SK-N-SH treated with all-trans-retinoic acid at 6 μM for 48 hours (cell line): Measurements from ENCODE around the gene DHX38.

Source experiments
- ATAC-seq: fragments of 200-7000 bp; cut with Tn5 transposase; 3 replicates; pipeline ENCODE4 v1.9.1; 2020; ENCODE audit warnings: mild to moderate bottlenecking, moderate library complexity
- ARNTL ChIP-seq: fragments of 450-650 bp; formaldehyde crosslinking; IDR thresholded peaks from 2 replicates; pipeline ENCODE4 v1.5.0; 2020; ENCODE audit warnings: low read depth, mild to moderate bottlenecking, moderate library complexity, borderline replicate concordance
- BACH2 ChIP-seq: fragments of 250-450 bp; sonication (Bioruptor Pico); IDR thresholded peaks from 2 replicates; pipeline ENCODE4 v1.9.0; 2021; ENCODE audit warnings: mild to moderate bottlenecking, borderline replicate concordance
- CREB5 ChIP-seq: fragments of 250-450 bp; sonication (Bioruptor Pico); IDR thresholded peaks from 2 replicates; pipeline ENCODE4 v1.5.1; 2020; ENCODE audit warnings: low read depth, mild to moderate bottlenecking, moderate library complexity
- ESRRG ChIP-seq: fragments of 250-450 bp; sonication (Bioruptor Pico); IDR thresholded peaks from 2 replicates; pipeline ENCODE4 v1.6.1; 2021; ENCODE audit warnings: mild to moderate bottlenecking
- ISL1 ChIP-seq: fragments of 250-450 bp; sonication (Bioruptor Pico); IDR thresholded peaks from 2 replicates; pipeline ENCODE4 v2.1.2; 2022; ENCODE audit warnings: mild to moderate bottlenecking, moderate library complexity
- OSR1 ChIP-seq: fragments of 250-450 bp; sonication (Bioruptor Pico); IDR thresholded peaks from 2 replicates; pipeline ENCODE4 v1.8.0; 2022; ENCODE audit warnings: moderate library complexity, mild to moderate bottlenecking, inconsistent platforms
- PATZ1 ChIP-seq: fragments of 250-450 bp; sonication (Bioruptor Pico); IDR thresholded peaks from 2 replicates; pipeline ENCODE4 v1.8.0; 2020; ENCODE audit warnings: mild to moderate bottlenecking, moderate library complexity, borderline replicate concordance
- PPARA ChIP-seq: fragments of 250-450 bp; sonication (Bioruptor Pico); IDR thresholded peaks from 2 replicates; pipeline ENCODE4 v1.5.0; 2020; ENCODE audit warnings: mild to moderate bottlenecking, borderline replicate concordance
- RARB ChIP-seq: fragments of 250-450 bp; sonication (Bioruptor Pico); IDR thresholded peaks from 2 replicates; pipeline ENCODE4 v1.8.0; 2021; ENCODE audit warnings: mild to moderate bottlenecking, moderate library complexity
- SNAI2 ChIP-seq: fragments of 250-450 bp; sonication (Bioruptor Pico); IDR thresholded peaks from 2 replicates; pipeline ENCODE4 v1.5.0; 2020; ENCODE audit warnings: mild to moderate bottlenecking, moderate library complexity
- TCF4 ChIP-seq: fragments of 250-450 bp; sonication (Bioruptor Pico); IDR thresholded peaks from 2 replicates; pipeline ENCODE4 v1.8.0; 2021; ENCODE audit warnings: mild to moderate bottlenecking, moderate library complexity, borderline replicate concordance
- TOX ChIP-seq: fragments of 250-450 bp; sonication (Bioruptor Pico); IDR thresholded peaks from 2 replicates; pipeline ENCODE4 v1.8.0; 2021; ENCODE audit warnings: mild to moderate bottlenecking, moderate library complexity, borderline replicate concordance
- TSHZ2 ChIP-seq: fragments of 250-450 bp; sonication (Bioruptor Pico); IDR thresholded peaks from 2 replicates; pipeline ENCODE4 v1.5.0; 2020; ENCODE audit warnings: mild to moderate bottlenecking, moderate library complexity
- ZC3H10 ChIP-seq: fragments of 250-450 bp; sonication (Bioruptor Pico); IDR thresholded peaks from 2 replicates; pipeline ENCODE4 v1.5.1; 2021; ENCODE audit warnings: mild to moderate bottlenecking, moderate library complexity
- ZFP3 ChIP-seq: fragments of 250-450 bp; sonication (Bioruptor Pico); IDR thresholded peaks from 2 replicates; pipeline ENCODE4 v1.5.0; 2020; ENCODE audit warnings: mild to moderate bottlenecking, moderate library complexity
- ZFP30 ChIP-seq: fragments of 450-650 bp; formaldehyde crosslinking; IDR thresholded peaks from 2 replicates; pipeline ENCODE4 v1.5.0; 2022; ENCODE audit warnings: mild to moderate bottlenecking, moderate library complexity
- ZNF565 ChIP-seq: fragments of 450-650 bp; formaldehyde crosslinking; conservative IDR thresholded peaks from 2 replicates; pipeline ENCODE4 v1.5.0; 2020; ENCODE audit warnings: low read depth, mild to moderate bottlenecking, moderate library complexity
- ZNF70 ChIP-seq: fragments of 450-650 bp; formaldehyde crosslinking; IDR thresholded peaks from 2 replicates; pipeline ENCODE4 v1.5.0; 2020; ENCODE audit warnings: mild to moderate bottlenecking, moderate library complexity
- ZNF8 ChIP-seq: fragments of 450-650 bp; formaldehyde crosslinking; IDR thresholded peaks from 2 replicates; pipeline ENCODE4 v1.5.0; 2020; ENCODE audit warnings: mild to moderate bottlenecking, moderate library complexity
- TF ChIP-seq, protein P1 (sequence below): fragments of 250-450 bp; sonication (Bioruptor Pico); IDR thresholded peaks from 2 replicates; pipeline ENCODE4 v1.5.1; 2021; ENCODE audit warnings: mild to moderate bottlenecking, moderate library complexity

Gene DHX38

DNA sequence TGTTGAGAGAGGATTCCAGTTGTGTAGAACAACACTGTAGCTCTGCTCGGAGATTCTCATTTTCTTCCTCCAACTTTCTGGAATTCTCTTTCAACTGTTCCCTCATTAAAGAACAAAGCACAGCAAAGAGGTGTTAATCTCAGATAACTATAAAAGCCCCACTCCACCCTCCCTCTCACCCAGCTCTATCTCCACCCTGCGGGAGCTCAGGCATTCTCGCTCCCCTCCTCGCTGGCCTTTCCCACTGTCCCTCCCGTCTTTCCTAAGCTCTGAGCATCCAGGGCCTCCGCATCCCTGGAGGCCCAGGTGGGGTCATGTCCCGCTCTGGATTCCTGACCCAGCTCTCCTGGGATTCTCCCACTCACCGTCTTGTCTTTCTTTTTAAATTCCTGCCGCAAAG lies 35.1 kb downstream of the DHX38 start:
- TF ChIP-seq ZFP30 (CRISPR knock-in tag): no peak
- no peak for TF ChIP-seq TSHZ2 (CRISPR knock-in tag)
- no peak for TF ChIP-seq ARNTL
- no peak for TF ChIP-seq TOX (CRISPR knock-in tag)
- TF ChIP-seq CREB5 (CRISPR knock-in tag): no peak
- no peak for TF ChIP-seq ZNF70
- TF ChIP-seq RARB: no peak
- TF ChIP-seq ISL1 (CRISPR knock-in tag): no peak
- no peak for TF ChIP-seq SNAI2
- TF ChIP-seq PPARA (CRISPR knock-in tag): no peak
- TF ChIP-seq OSR1 (CRISPR knock-in tag): no peak
- no peak for TF ChIP-seq ZNF8 (CRISPR knock-in tag)
- TF ChIP-seq PATZ1 (CRISPR knock-in tag): no peak
- TF ChIP-seq ZC3H10 (CRISPR knock-in tag): no peak
- no peak for TF ChIP-seq ZNF565 (CRISPR knock-in tag)
- no peak for TF ChIP-seq BACH2 (CRISPR knock-in tag)
- ATAC-seq: no peak

GRCh38 chr16:72129976-72130656 lies 36.5 kb downstream of the DHX38 start:
- ATAC-seq: no peak
- TF ChIP-seq ZFP3 (CRISPR knock-in tag) (no peak), TCF4 (CRISPR knock-in tag) (no peak), ZC3H10 (CRISPR knock-in tag) (no peak), ESRRG (CRISPR knock-in tag) (no peak), TSHZ2 (CRISPR knock-in tag) (no peak), PPARA (CRISPR knock-in tag) (no peak)
- TF ChIP-seq, protein P1, sequence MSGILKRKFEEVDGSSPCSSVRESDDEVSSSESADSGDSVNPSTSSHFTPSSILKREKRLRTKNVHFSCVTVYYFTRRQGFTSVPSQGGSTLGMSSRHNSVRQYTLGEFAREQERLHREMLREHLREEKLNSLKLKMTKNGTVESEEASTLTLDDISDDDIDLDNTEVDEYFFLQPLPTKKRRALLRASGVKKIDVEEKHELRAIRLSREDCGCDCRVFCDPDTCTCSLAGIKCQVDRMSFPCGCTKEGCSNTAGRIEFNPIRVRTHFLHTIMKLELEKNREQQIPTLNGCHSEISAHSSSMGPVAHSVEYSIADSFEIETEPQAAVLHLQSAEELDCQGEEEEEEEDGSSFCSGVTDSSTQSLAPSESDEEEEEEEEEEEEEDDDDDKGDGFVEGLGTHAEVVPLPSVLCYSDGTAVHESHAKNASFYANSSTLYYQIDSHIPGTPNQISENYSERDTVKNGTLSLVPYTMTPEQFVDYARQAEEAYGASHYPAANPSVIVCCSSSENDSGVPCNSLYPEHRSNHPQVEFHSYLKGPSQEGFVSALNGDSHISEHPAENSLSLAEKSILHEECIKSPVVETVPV (CRISPR knock-in tag): no peak

- ATAC-seq: no peak
- TF ChIP-seq BACH2 (CRISPR knock-in tag): no peak
- TF ChIP-seq PATZ1 (CRISPR knock-in tag): no peak
- TF ChIP-seq ISL1 (CRISPR knock-in tag): no peak
- no peak for TF ChIP-seq ESRRG (CRISPR knock-in tag)
- TF ChIP-seq, protein P1 (CRISPR knock-in tag): no peak
- no peak for TF ChIP-seq TSHZ2 (CRISPR knock-in tag)
- no peak for TF ChIP-seq ZFP30 (CRISPR knock-in tag)
Observed at GRCh38 chr16:72131036-72131435, 37.4 kb downstream of the DHX38 start.
